Lung (tissue), 12 donors: Measurements from ENCODE around the gene TOB1. TPM values are rescaled to one million over a fixed set of nuclear protein-coding genes. Genes with fewer than 3 reads are reported as not detected.
A peak's percentile ranks its signal among the peaks of the same experiment; 100 is the strongest.

Experiments
- ATAC-seq: fragments of 200-7000 bp; cut with Tn5 transposase; one replicate; pipeline ENCODE4 v1.9.1; 2020; ENCODE audit warnings: moderate number of reproducible peaks; ENCODE audit not compliant: insufficient read depth, low FRiP score
- DNase-seq, 3 donors: peaks; one replicate each; pipeline ENCODE4 v3.0.0-alpha.2; 2013 to 2017
- H3K27ac ChIP-seq, 2 donors: one replicate each; pipeline ENCODE4 v1.5.1; 2013; ENCODE audit warnings: mild to moderate bottlenecking in 2 of 2, moderate library complexity in 2 of 2, control low read depth in 1 of 2, inconsistent platforms in 1 of 2, low read depth in 1 of 2, low read length in 1 of 2
- H3K27me3 ChIP-seq, 3 donors: one replicate each; pipeline ENCODE4 v1.5.1; 2013; ENCODE audit warnings: low read length in 2 of 3; ENCODE audit not compliant: control insufficient read depth in 3 of 3, insufficient read depth in 3 of 3
- H3K36me3 ChIP-seq, 4 donors: one replicate each; pipeline ENCODE4 v1.5.1; 2013; ENCODE audit warnings: low read length in 4 of 4, mild to moderate bottlenecking in 1 of 4, moderate library complexity in 1 of 4; ENCODE audit not compliant: control insufficient read depth in 4 of 4, insufficient read depth in 4 of 4
- H3K4me1 ChIP-seq, 5 donors: one replicate each; pipeline ENCODE4 v1.5.1; 2013; ENCODE audit warnings: low read length in 5 of 5, mild to moderate bottlenecking in 2 of 5, moderate library complexity in 1 of 5; ENCODE audit not compliant: control insufficient read depth in 5 of 5, insufficient read depth in 5 of 5
- H3K4me3 ChIP-seq: one replicate; pipeline ENCODE4 v1.5.1; 2013; ENCODE audit warnings: mild to moderate bottlenecking, control low read depth, moderate library complexity
- H3K9ac ChIP-seq, 2 donors: one replicate each; pipeline ENCODE4 v1.5.1; 2013; ENCODE audit warnings: low read length in 2 of 2, control low read depth in 1 of 2; ENCODE audit not compliant: insufficient read depth in 1 of 2
- H3K9me3 ChIP-seq, 4 donors: one replicate each; pipeline ENCODE4 v1.5.1; 2013; ENCODE audit warnings: low read length in 3 of 4, mild to moderate bottlenecking in 1 of 4, moderate library complexity in 1 of 4; ENCODE audit not compliant: control insufficient read depth in 4 of 4, insufficient read depth in 3 of 4
- CTCF ChIP-seq: IDR thresholded peaks from 2 replicates; pipeline ENCODE4 v1.5.1; 2012; ENCODE audit warnings: mild to moderate bottlenecking; ENCODE audit errors: control extremely low read depth, extremely low read depth
- WGBS, 2 donors: extraction: QIAGEN DNeasy Blood & Tissue Kit; methylation state at CpG; one replicate each; pipeline ENCODE4 v1.1.7; 2013; 5-methylcytosine and 5-hydroxymethylcytosine counted together
- polyA plus RNA-seq, 2 donors: library from polyadenylated mRNA; stranded (reverse); fragments of 200-250 nt; gene quantifications; one replicate each; pipeline ENCODE4 v1.2.1, GENCODE V29; 2013
- total RNA-seq, 2 donors: library from RNA; depleted of rRNA in 1 of 2; stranded (reverse); fragments of >200 nt in 1 of 2; gene quantifications; one replicate each; pipeline ENCODE4 v1.2.1, GENCODE V29; 2014 to 2021
- donor health status: control.
- donor health status: control.
- donor health status: Bipolar disorder and iron deficiency.
- donor health status: healthy.
- donor health status: DM: yes; HTN: yes; CAD: no.

The TOB1 gene
- total and polyA plus RNA-seq, 4 donors, result 15.3 to 75.5 (median 29.5) TPM

GRCh38 chr17:50836826-50837225 lies 29.3 kb downstream of the TOB1 start:
- Histone ChIP-seq H3K4me1 (peaks cover 0 to 38% (median 4%) of the 10 kb centered on the region in 5 donors), H3K4me3 (no peak overlapping the region), H3K27me3 (no peaks in the 10 kb centered on the region), H3K36me3 (no peaks in the 10 kb centered on the region), H3K9ac (no peak overlapping the region), H3K9me3 (no peaks in the 10 kb centered on the region), H3K27ac (no peak overlapping the region)
- ATAC-seq (no peak), DNase-seq (no peak)
- 89 to 92% methylated on average over 11 of the region's 11 CpGs for WGBS, 2 donors
- no peak for TF ChIP-seq CTCF

GRCh38 chr17:50835301-50836234 lies 30.6 kb downstream of the TOB1 start, which contains the start of gene WFIKKN2:
WFIKKN2 (plus strand) TSS chr17:50835586; CDS start chr17:50835938, 352 bp downstream.
- Histone ChIP-seq H3K36me3 (no peaks in the 10 kb centered on the region), H3K27me3 (no peaks in the 10 kb centered on the region), H3K4me1 (peaks cover 0 to 42% (median 6%) of the 10 kb centered on the region in 5 donors), H3K9ac (peak within 1 kb of the TSS; percentile 4 to 7), H3K27ac (no peak within 1 kb of the TSS), H3K4me3 (no peak within 1 kb of the TSS), H3K9me3 (no peaks in the 10 kb centered on the region)
- no peak for ATAC-seq
- peak in 2 of 3 donors; percentile 26 to 39 for DNase-seq
- WGBS, 2 donors, result 60 to 61% methylated on average over 39 of the region's 39 CpGs
- TF ChIP-seq CTCF, result no peak

- Histone ChIP-seq H3K36me3 (no peaks in the 10 kb centered on the region), H3K27ac (no peak overlapping the region), H3K27me3 (no peaks in the 10 kb centered on the region), H3K9me3 (no peaks in the 10 kb centered on the region), H3K9ac (peak overlapping the region; percentile 4 to 7), H3K4me1 (peaks cover 0 to 48% (median 6%) of the 10 kb centered on the region in 5 donors), H3K4me3 (no peak overlapping the region)
- WGBS, 2 donors, result 50 to 57% methylated on average over 38 of the region's 38 CpGs
- peak; percentile 69 to 74 (median 71) for DNase-seq
- ATAC-seq, result no peak
- no peak for TF ChIP-seq CTCF
Measured at GRCh38 chr17:50834429-50835300, 31.5 kb downstream of the TOB1 start.
